ENCODE measurements around the gene TPI1.

GRCh38 chr12:6822426-6823135 is 44.8 kb upstream of the TPI1 start:
- TF ChIP-seq EP300 (IDR thresholded peaks at IDR 0.05; ENCODE audit: borderline replicate concordance in 1 of 2, low read depth in 2 of 2, low read length in 2 of 2) (no peak), HDAC6 (IDR thresholded peaks at IDR 0.05; ENCODE audit: low read depth, low read length) (no peak), GTF2F1 (IDR thresholded peaks at IDR 0.05; ENCODE audit: borderline replicate concordance, low read depth, low read length) (no peak), POLR2AphosphoS5 (IDR thresholded peaks at IDR 0.05; ENCODE audit: low read depth, low read length) (no peak), SP4 (IDR thresholded peaks at IDR 0.05; ENCODE audit: low read length) (no peak), POLR2A (IDR thresholded peaks at IDR 0.05; ENCODE audit: control extremely low read depth in 1 of 2, low read depth in 2 of 2, low read length in 2 of 2) (no peak), CTCF (IDR thresholded peaks at IDR 0.05; ENCODE audit: control extremely low read depth in 1 of 3, insufficient read depth in 1 of 3, low read depth in 1 of 3, low read length in 3 of 3) (no peak), SP2 (IDR thresholded peaks at IDR 0.05; ENCODE audit: low read length) (no peak), SRF (IDR thresholded peaks at IDR 0.05; ENCODE audit: low read depth, low read length) (no peak)

Data from H1 (cell line).